HG03139 (cell line): ENCODE results near the gene ADAMTS14.

Source experiments
- ATAC-seq: cut with Tn5 transposase; IDR thresholded peaks from one replicate; pipeline ENCODE4 v1.9.1; 2021; ENCODE audit not compliant: unreplicated experiment

The ADAMTS14 gene

DNA sequence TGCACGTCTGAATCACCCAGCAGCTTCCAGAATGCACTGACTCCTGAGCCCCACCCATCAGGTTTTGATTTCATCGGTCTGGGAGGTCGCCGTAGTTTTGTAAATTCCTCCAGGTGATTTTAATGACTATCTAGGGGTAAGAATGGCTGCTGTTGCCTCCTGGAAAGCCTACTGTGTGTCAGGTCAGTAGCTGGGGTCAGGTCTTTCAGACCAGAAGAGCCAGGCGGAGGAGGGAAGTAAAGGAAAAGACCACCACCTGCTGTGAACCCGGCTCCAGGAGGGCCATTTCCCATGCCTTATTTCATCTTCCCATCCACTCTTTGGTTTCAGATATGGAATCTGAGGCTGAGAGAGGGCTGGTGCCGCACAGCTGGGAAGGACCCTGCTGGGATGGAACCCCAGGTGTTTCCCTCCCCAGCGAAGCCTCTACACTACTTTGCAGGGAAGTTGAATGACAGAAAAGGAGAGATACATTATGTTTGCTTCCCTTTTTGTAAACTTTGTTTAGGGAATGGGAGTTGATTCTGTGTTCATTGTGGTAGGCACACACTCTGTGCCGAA, 19.8 kb downstream of the ADAMTS14 start:
- no peak for ATAC-seq

DNA sequence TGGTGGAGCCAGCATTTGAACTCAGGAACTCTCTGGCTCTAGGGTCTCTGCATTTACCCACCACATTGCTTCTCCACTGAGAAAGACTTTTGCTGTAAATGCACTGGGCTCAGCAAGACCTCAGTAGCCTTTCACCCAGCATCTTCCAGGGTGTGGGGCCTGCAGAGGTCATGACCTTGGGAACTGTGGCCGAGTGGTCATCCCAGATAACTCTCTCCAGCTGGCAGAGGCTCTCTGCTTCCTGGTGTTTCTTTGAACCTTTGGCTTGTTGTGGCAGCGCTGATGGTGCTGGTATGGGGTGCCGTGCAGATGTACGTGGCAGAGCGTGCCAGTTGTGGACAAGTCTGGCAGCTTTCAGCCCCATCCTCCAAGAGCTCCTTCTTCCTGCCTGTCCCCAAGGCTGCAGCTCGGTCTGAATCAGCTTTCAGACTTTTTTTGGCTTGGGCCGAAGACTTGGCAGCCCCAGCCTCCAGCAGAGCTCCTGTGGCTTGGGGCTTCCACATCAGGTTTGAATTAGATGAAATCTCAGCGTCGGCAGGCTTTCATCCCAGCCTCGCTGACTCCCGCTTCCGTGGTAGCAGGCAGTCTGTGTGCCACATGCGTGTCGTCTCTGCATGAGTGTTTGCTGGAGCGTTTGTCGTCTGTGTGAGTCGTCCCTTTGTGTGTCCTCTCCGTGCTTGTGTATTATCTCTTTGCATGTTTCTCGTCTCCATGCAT, 21.5 kb downstream of the ADAMTS14 start:
- no peak for ATAC-seq

DNA sequence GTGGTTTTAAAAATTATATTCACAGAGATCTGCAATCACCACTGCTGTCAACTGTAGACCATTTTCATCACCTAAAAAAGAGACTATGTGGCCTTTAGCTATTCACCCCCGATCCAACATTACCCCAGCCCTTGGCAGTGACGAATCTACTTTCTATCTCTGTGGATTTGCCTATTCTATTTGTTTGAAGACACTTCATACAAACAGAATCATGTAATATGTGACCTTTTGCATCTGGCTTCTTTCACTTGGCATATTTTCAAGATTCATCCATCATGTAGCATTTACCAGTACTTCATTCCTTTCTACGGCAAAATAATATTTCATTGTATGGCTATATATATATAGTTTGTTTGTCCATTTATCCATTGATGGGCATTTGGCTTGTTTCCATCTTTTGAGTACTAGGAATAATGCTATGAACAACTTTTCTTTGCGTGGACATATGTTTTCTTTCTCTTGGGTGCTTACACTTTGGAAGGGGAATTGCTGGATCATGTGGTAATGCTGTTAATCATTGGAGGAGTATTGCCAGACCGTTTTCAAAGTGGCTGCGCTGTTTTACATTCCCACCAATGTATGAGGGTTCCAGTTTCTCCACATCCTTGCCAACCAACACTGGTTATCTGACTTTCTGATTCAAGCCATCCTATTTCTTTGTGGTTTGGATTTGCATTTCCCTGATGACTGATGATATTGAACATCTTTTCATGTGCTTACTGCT, 22.3 kb downstream of the ADAMTS14 start:
- ATAC-seq = no peak

DNA sequence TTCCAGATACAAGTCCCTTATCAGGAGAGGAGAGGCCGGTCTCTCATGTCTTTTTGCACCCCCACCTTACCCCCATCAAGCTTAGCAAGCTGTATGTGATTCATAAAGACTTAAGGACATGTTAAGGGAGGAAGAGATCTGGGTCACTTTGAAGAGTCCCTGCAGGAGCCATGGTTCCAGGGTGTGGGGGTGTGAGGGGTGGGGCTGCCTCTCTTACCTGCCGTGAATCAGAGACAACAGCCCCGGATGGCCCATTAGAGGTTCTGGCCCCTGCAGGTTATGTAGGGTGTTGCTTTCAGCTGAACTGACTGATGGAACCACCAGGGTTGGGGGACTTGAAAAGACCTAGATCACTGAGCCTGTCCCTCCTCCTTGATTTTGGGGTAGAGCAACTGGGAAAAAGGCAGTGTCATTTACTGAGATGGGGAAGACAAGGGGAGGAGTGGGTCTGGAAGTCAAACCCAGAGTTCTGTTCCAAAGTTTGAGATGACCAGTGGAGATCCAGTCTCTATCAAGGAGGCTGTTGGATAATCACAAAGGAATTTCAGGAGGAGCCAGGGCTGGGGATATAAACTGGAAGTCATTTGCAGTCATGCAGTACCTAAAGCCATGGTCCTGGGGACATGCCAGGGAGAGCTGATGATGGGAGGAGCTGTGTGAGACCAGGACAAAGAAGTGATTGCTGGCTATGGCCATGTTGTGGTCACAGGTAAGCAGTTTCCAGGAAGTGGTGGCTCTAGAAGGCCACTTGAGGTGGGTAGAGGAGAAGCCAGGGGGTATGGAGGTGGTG, 23.1 kb downstream of the ADAMTS14 start:
- no peak for ATAC-seq

DNA sequence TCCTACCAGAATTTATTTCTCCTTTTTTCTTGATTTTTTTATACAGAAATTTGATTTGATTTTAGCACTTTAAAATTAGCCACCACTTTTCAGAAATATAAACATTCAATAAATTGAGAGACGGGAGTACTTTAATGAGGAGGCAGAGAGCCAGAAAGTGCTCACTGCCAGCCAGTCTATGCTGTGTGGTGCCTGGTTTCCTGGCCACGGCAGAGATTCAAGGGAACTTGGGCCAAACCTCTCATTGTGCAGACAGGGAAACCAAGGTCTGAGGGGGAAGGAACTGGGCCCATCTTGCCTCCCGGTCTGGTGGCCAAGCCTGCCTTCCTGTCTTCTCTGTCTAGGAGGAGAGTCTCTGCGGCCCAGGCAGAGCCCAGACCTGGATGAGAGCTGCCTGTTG, 25.9 kb downstream of the ADAMTS14 start:
- ATAC-seq = no peak

DNA sequence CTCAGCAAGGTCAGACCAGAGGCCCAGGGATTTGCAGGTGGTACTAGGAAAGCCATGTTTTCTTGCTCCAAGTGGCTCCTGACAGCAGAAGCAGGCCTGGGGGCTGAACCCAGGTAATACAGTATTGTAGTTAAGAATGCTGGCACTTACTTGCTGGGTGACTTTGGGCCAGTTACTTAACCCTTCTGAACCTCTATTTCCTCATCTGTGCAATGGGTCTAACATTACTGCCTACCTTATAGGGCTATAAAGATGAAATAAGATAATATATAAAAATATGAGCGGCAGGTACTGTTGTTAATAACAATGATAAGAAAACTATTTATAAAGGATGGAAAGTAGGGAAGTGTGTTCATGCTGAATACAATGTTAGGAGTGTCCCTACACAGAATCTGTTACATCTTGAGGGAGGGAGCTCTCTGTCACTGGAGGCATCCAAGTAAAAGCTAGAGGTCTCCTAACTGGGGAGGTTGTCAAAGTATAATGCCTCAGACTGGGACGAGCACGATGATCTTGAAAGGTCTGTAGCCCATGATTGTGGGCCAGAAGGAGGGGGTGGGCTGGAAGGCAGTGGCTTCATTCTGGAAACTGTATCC, 26.9 kb downstream of the ADAMTS14 start:
- no peak for ATAC-seq

DNA sequence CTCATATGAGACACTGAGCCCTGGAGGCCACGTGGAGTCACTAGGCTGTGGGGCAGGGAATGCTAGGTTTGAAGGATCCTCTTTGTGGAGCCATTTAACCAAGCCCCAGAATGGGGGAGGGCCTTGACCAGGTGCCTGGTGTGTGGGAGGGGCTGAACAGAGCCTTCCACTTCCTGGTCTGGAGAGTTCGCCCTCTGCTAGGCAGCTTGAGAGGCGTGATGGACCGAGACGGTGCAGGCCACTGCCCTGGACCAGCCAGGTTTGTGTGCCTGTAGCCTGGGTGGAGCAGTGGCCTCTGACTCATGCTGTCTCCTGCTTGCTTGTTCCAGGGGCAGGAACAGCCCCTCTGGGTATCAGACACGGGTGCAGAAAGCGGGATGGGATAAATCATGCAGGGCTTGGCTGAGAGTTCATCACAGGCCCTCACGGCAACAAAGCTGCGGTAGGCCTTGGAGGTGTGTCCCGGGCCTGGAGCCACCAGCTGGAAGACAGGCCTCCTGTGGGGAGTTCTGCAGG, 27.4 kb downstream of the ADAMTS14 start:
- no peak for ATAC-seq

DNA sequence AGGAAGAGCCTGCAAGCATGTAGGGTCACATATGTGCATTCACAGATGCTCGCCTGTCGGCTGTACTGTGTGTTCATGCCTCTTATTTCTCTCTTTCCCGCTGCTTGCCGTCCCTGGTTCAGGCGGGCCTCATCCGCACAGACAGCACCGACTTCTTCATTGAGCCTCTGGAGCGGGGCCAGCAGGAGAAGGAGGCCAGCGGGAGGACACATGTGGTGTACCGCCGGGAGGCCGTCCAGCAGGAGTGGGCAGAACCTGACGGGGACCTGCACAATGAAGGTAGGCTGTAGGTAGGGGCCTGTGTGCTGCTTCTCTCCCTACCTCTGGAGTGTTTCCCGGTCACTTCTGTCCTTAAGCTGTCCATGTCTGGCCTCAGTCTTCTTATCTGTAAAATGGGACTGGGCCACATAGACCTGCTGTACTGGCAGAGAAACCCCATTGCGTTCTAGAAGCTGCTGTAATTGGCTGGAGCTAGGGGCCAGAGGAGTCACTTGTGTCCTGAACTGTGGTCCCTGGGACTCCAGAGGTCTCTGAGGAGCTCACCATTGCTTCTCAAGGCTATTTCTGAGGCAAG, 30.0 kb downstream of the ADAMTS14 start:
- no peak for ATAC-seq

DNA sequence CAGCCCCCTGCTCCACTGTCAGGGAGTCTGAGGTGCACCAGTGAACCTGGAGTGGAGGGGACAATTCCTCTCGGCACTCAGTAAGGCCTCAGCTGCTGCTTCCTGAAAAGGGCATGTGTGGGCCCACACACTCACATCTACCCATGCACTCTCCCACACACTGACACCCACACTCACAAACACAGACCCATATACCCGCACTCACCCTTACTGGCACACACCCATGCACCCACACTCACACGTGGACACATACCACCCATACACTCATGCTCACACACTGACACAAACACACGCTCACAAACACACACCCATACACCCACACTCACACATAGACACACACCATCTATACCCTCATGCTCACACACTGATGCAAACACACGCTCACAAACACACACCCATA, 31.9 kb downstream of the ADAMTS14 start:
- ATAC-seq = no peak

DNA sequence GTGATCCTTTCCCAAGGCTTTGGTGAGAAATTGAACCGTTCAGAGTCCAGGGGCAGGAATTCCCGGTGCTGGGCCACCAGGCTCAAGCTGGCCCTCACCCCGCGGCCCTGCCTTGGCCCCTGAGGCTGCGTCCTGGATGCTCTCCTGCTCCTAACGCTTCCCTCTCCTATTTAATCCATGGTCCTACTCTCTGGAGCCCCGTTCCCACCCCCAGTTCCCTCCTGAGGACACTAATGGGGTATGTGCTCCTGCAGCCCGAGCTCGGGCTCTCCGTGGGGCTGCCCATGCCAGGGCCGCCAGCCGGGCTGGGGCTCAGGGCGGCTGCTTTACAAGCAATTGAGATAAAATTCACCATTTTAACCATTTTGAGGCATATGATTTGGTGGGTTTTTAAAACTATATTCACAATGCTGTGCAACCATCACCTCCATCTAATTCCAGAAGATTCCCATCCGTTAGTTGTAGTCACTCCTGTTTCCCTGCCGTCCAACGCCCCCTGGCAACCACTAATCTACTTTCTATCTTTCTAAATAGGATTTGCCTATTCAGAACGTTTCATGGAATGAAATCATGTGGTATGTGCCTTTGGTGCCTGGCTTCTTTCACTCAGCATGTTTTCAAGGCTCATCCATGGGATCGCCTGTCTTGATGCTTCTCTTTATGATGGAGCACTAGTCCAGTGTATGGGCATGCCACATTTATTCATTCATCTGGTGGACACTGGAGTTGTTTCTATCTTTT, 33.0 kb downstream of the ADAMTS14 start:
- ATAC-seq = no peak

DNA sequence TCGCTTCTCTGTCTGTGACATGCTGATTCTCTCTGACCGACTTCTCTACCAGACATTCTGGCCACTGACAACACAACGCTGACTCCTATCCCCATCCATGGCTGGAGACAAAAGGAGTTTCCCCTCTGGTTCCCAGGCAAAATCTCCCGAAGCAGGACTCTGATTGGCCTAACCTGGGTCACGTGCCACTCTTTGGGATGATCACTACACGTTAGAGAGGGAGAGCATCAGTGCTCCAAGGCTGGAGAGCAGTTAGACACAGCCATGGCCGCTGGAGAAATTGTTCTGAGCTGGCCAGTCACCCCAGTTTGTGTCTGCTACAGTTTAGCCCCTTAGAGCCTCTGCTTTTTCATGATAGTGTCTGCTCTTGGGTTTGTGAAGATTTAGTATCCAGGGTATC, 38.9 kb downstream of the ADAMTS14 start:
- no peak for ATAC-seq

DNA sequence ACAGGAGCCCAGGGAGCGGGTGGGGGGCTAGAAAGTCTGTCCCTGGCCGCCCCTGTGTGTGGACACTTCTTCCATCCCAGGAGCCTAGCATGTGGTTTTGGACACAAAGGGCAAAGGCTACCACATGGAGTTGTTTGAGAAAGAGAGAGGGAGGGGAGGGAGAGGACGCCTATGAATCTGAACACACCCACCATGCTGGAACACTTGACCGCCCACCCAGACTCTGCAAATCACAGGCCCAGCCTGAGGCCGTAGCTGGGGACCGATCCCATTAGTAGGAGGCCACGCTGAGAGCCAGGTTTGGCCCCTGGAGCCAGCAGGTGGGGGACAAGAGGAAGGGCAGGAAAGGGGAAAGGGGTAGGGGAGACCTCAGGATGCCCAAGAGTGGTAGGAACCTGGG, 39.6 kb downstream of the ADAMTS14 start:
- ATAC-seq = no peak

DNA sequence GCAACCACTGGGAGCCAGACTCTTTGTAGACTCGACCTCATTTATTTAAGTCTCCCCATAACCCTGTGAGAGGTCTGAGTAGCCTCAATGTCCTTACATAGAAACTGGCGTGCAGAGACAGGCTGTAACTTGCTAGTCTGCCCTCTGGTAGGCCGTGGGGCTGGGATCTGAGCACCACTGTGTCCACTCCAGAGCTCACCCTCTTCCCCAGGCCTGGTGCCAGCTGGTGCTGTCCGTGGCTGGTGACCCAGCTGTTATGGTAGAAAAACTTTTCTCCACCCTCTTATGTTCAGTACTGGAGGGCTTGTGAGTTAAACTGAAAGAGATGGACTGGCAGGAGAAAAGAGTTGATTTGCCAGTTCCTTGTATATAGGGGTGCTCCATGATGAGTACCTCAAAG, 41.9 kb downstream of the ADAMTS14 start:
- ATAC-seq = no peak

DNA sequence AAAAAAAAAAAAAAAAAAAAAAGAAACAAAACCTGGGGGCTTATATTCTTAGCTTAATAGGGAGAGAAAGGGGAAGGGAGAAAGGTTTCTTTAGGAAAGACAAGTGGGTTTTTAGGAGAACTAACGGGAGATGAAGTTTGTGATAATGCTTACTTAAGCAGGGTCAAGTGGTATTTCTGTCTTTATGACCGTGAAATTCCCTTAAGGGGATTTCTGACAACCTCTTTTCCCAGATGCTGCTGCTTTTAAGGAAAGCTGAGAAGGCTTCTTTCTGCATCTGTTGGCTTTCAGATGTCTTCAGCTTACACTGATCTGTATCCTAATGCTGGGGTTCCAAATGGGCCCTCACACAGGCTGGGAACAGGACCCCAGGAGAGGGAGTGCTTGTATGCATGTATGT, 42.6 kb downstream of the ADAMTS14 start:
- no peak for ATAC-seq

DNA sequence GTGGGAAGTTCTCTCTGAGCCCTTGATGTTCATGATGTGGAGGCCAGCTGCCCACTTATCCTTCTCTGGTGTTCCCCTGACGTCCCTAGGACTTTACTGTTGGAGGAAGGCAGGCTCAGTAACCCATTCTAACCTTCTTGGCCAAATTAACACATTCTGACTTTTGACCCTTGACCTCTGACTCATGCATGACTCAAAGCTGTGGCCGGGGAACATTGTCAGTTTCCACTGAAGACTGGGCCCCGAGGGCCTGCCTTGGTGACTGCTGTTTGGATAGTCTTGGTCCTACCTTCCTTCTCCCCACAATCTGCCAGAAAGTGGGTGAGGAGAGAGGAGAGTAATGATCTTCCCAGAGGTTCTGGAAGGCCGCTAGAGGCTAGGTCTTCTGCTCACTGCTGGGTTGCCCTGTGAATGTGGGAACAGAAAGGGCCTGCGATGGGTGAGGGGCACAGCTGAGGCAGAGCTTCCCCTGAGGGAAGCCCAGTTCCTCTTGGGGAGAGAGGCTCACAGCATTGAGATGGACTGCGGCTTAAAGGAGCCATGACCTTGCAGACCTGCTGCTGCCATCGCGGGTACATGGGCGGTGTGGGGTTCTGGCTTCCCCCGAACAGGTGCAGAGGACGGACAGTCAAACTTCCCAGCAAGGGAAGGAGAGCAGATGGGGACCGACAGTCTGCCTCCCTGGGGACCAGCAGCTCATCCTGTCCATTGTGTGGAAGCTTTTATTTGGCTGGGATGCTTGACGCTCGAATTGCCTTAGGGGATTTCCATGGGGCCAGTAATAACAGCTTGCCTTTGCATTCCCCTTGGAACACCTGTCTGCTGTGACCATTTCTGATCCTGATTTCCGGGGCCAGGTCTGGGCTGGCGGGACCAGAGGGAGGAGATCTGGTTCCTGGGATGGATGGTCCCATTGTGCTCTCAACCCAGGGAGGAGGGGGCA, 43.8 kb downstream of the ADAMTS14 start:
- ATAC-seq = no peak

DNA sequence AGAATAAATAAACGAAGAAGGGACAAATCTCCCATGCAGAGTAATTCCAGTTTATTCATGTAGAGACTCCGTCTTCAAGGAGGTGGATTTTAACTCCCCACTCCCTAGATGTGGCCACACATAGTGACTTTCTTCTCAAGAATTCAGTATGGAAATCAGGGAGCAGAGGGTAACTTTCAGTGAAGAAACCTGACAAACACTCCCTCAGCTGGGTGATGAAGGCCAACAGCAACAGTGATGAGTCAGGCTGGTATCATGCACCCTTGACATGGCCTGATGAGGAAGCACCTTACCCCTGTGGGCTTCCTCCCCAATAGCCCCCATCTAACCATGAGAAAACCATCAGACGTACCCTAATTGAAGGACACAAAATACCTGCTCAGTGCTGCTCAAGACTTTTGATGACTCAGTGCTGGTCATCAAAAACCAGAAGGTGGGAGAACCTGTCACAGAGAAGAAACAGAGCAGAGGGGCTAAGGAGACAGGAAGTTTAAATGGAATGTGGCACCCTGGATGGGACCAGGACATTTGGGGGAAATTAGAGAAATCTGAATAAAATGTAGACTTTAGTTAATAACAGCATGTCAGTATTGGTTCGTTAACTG, 50.6 kb downstream of the ADAMTS14 start:
- ATAC-seq = no peak

DNA sequence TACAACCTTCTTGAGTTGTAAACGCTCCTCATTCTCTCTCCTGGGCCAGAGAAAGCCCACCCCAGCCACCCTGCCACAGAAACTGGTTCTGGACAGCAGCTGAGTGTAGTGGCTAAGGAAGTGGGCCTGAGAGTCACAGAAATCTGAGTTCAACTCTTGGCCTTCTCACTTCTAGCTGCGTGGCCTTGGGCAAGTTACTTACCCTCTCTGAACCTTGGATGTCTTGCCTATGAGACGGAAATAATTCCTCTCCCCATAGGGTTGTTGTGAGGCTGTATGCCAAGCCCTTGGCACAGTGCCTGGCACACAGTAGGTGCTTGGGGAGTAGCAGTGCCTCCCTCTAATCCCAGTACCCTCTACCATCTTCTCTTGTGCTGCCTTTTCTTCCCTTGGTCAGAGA, 51.5 kb downstream of the ADAMTS14 start:
- no peak for ATAC-seq

DNA sequence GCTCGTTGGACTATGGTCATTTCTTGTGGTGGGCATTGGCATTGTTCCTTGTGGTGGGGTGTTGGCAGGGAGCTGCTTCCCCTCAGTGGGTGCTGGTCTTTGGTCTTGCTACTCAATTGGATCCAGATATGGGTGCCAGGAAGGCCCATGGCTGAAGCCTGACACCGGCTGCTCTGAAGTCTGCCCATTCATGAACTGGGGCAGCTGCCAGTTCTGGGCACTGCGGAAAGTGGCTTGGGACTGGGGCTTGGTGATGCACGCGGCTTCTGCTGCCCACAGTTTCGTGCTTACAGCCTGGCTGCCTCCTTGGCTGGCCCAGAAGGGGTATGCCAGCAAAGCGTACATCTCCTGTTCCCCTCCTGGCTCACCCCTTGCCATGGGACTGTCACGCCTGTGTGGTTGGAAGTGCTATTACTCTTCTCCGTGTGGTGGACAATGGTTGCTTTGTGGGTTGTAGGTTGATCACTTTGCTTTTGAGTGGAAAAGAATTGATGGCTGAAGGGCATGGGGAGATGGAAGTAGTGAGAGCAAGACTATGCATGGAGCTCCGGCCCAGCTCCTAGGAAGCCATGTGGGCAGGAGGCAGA, 54.7 kb downstream of the ADAMTS14 start:
- no peak for ATAC-seq
